HCT116 (cell line): ENCODE results near the gene GMIP. TPM values are rescaled to one million over a fixed set of nuclear protein-coding genes. Genes with fewer than 3 reads are reported as not detected.

Experiments used
- ATAC-seq: fragments of 200-7000 bp; cut with Tn5 transposase; 2 replicates; pipeline ENCODE4 v1.9.1; 2020; ENCODE audit warnings: mild to moderate bottlenecking, moderate library complexity
- BruUV-seq: library from RNA; stranded (reverse); fragments of 400-500 nt; replicated peaks from 2 replicates; lab custom pipeline; 2021; lab: Mats Ljungman, UMichigan
- CTCF ChIA-PET: fragments of 300-600 bp; sonication (Branson Sonifier 250); formaldehyde crosslinking; loops from one replicate; lab custom pipeline; 2021; ENCODE audit warnings: antibody characterized with exemption; lab: Charles Lee
- POLR2A ChIA-PET: fragments of 300-600, 350-600 bp; sonication (Branson Sonifier 250); formaldehyde crosslinking; loops from one replicate; lab custom pipeline; 2021; ENCODE audit warnings: antibody characterized with exemption; lab: Charles Lee
- RAD21 ChIA-PET, 2 experiments: fragments of 300-600 bp; sonication (Branson Sonifier 250); formaldehyde crosslinking; loops; one replicate each; lab custom pipeline; 2023; ENCODE audit warnings: low total read pairs in 2 of 2; ENCODE audit not compliant: uncharacterized antibody in 2 of 2, unreplicated experiment in 2 of 2, low non-redundant PET in 1 of 2; lab: Charles Lee
- DNase-seq: peaks from one replicate; pipeline ENCODE4 v3.0.0-alpha.2; 2010; ENCODE audit warnings: low read depth, low spot score
- H2AFZ ChIP-seq: fragments of 200-600 bp; shearing (Covaris generic), sonication (generic); 2 replicates; pipeline ENCODE4 v1.6.1; 2017; ENCODE audit warnings: low read depth, mixed run types, mixed read lengths, antibody characterized with exemption, low read length; ENCODE audit not compliant: poor library complexity, severe bottlenecking
- H3K27ac ChIP-seq: 2 replicates; pipeline ENCODE4 v1.5.1; 2012; ENCODE audit warnings: low read depth, low read length
- H3K27me3 ChIP-seq: fragments of 200-600 bp; sonication (generic); 2 replicates; pipeline ENCODE4 v1.6.1; 2016; ENCODE audit warnings: mixed run types, low read length, mixed read lengths; ENCODE audit not compliant: insufficient read depth
- H3K36me3 ChIP-seq, 2 experiments: fragments of 200-500 bp in 1 of 2; fragments of 200-600 bp in 1 of 2; sonication (Bioruptor generic) in 1 of 2; sonication (generic) in 1 of 2; 2 replicates each; pipeline versions ENCODE4 v1.5.1 to v1.6.1; 2014 to 2016; ENCODE audit warnings: low read length in 2 of 2, inconsistent platforms in 1 of 2, mixed read lengths in 1 of 2, mixed run types in 1 of 2; ENCODE audit not compliant: insufficient read depth in 2 of 2, control insufficient read depth in 1 of 2
- H3K4me1 ChIP-seq, 2 experiments: fragments of 200-600 bp in 1 of 2; sonication (generic) in 1 of 2; 2 replicates each; pipeline versions ENCODE4 v1.5.1 to v1.6.1; 2012 to 2017; ENCODE audit warnings: low read length in 2 of 2, inconsistent platforms in 1 of 2, mild to moderate bottlenecking in 1 of 2, mixed read lengths in 1 of 2, mixed run types in 1 of 2, moderate library complexity in 1 of 2; ENCODE audit not compliant: insufficient read depth in 2 of 2, control insufficient read depth in 1 of 2
- H3K4me2 ChIP-seq: fragments of 200-600 bp; sonication (generic); 2 replicates; pipeline ENCODE4 v1.6.1; 2017; ENCODE audit warnings: mixed run types, low read length, mixed read lengths
- H3K4me3 ChIP-seq, 2 experiments: fragments of 200-600 bp in 1 of 2; sonication (generic) in 1 of 2; replicated peaks in 1 of 2; 2 replicates each; pipeline ENCODE4 v1.5.1; 2011 to 2016; ENCODE audit warnings: low read length in 2 of 2, control low read depth in 1 of 2, low read depth in 1 of 2, mild to moderate bottlenecking in 1 of 2, mixed read lengths in 1 of 2, mixed run types in 1 of 2
- H3K79me2 ChIP-seq: fragments of 200-600 bp; sonication (generic); 2 replicates; pipeline ENCODE4 v1.6.1; 2017; ENCODE audit warnings: mild to moderate bottlenecking, mixed run types, low read length, moderate library complexity, mixed read lengths; ENCODE audit not compliant: insufficient read depth
- H3K9ac ChIP-seq: fragments of 200-600 bp; sonication (generic); 2 replicates; pipeline ENCODE4 v1.6.1; 2016; ENCODE audit warnings: low read length, mixed read lengths
- H3K9me2 ChIP-seq: fragments of 200-600 bp; sonication (generic), shearing (Covaris generic); 2 replicates; pipeline ENCODE4 v1.6.1; 2017; ENCODE audit warnings: mixed run types, mild to moderate bottlenecking, moderate library complexity; ENCODE audit not compliant: insufficient read depth
- H3K9me3 ChIP-seq, 2 experiments: fragments of 200-500 bp in 1 of 2; fragments of 200-600 bp in 1 of 2; sonication (Bioruptor generic) in 1 of 2; sonication (generic) in 1 of 2; 2 replicates each; pipeline ENCODE4 v1.6.1; 2014 to 2017; ENCODE audit warnings: low read length in 2 of 2, mixed read lengths in 2 of 2, inconsistent platforms in 1 of 2, low read depth in 1 of 2, mild to moderate bottlenecking in 1 of 2, mixed run types in 1 of 2, moderate library complexity in 1 of 2; ENCODE audit not compliant: control insufficient read depth in 1 of 2, insufficient read depth in 1 of 2
- H4K20me1 ChIP-seq: fragments of 200-600 bp; sonication (generic), shearing (Covaris generic); 2 replicates; pipeline ENCODE4 v1.6.1; 2017; ENCODE audit warnings: mixed run types, mild to moderate bottlenecking, moderate library complexity; ENCODE audit not compliant: insufficient read depth
- ATF3 ChIP-seq: IDR thresholded peaks from 2 replicates; pipeline ENCODE4 v1.6.1; 2012
- CTCF ChIP-seq, 3 experiments: fragments of 200-600 bp in 1 of 3; sonication (generic) in 1 of 3; IDR thresholded peaks in 2 of 3; conservative IDR thresholded peaks in 1 of 3; 2 replicates each; pipeline ENCODE4 v1.5.1; 2012 to 2017; ENCODE audit warnings: low read depth in 2 of 3, low read length in 2 of 3, antibody characterized with exemption in 1 of 3, borderline replicate concordance in 1 of 3, control low read depth in 1 of 3, mild to moderate bottlenecking in 1 of 3, mixed read lengths in 1 of 3, mixed run types in 1 of 3, moderate library complexity in 1 of 3; ENCODE audit not compliant: insufficient read depth in 1 of 3
- ELF1 ChIP-seq: IDR thresholded peaks from 2 replicates; pipeline ENCODE4 v1.6.1; 2012; ENCODE audit warnings: low read depth, borderline replicate concordance
- EZH2 ChIP-seq: fragments of 200-600 bp; sonication (generic); IDR thresholded peaks from 2 replicates; pipeline ENCODE4 v1.6.1; 2017; ENCODE audit warnings: antibody characterized with exemption, mixed run types
- POLR2A ChIP-seq: IDR thresholded peaks from 2 replicates; pipeline ENCODE4 v1.7.0; 2011; ENCODE audit warnings: borderline replicate concordance; ENCODE audit not compliant: insufficient read depth, insufficient read length; ENCODE audit errors: extremely low read depth
- POLR2AphosphoS5 ChIP-seq: IDR thresholded peaks from 2 replicates; pipeline ENCODE4 v1.6.1; 2011; ENCODE audit warnings: mild to moderate bottlenecking, low read depth, low read length, moderate library complexity
- REST ChIP-seq: IDR thresholded peaks from 2 replicates; pipeline ENCODE4 v1.6.1; 2012; ENCODE audit warnings: low read depth
- SP1 ChIP-seq: IDR thresholded peaks from 2 replicates; pipeline ENCODE4 v1.6.1; 2012; ENCODE audit warnings: low read depth
- ZBTB33 ChIP-seq: IDR thresholded peaks from 2 replicates; pipeline ENCODE4 v1.6.1; 2011; ENCODE audit warnings: mild to moderate bottlenecking, low read length, moderate library complexity; ENCODE audit not compliant: insufficient replicate concordance; ENCODE audit errors: extremely low read depth
- intact Hi-C: fragments of 100-400 bp; cut with micrococcal nuclease; formaldehyde crosslinking; loops from 2 replicates; pipeline ENCODE4 v1.10.0; 2022
- total RNA-seq: library from RNA; stranded (reverse); gene quantifications from one replicate; pipeline ENCODE4 v1.2.1, GENCODE V29; 2021; ENCODE audit not compliant: unreplicated experiment

Gene GMIP
- total RNA-seq, 1 experiment from 2014 or later: 16.3 TPM

- Histone ChIP-seq H3K36me3 (0 out of 4 replicates have a peak, but pooled peaks cover 0 to 2% of the 10 kb centered on the region in 2 experiments), H3K27me3 (no peaks in the 10 kb centered on the region), H2AFZ (no peak overlapping the region), H3K27ac (no peak overlapping the region), H3K4me3 (no peak overlapping the region), H3K9ac (no peak overlapping the region), H3K4me1 (peaks cover 9 to 25% of the 10 kb centered on the region in 2 experiments), H3K9me2 (no peaks in the 10 kb centered on the region), H3K4me2 (no peak overlapping the region), H3K9me3 (no peaks in the 10 kb centered on the region), H4K20me1 (no peaks in the 10 kb centered on the region), H3K79me2 (no peaks in the 10 kb centered on the region)
- ATAC-seq (no peak), DNase-seq (no peak)
- BruUV-seq: no TSS peak
- intact Hi-C loops: no loop called here
- TF ChIP-seq EZH2: no peak
- no peak for TF ChIP-seq POLR2A
- no peak for TF ChIP-seq SP1
- TF ChIP-seq ZBTB33: no peak
- TF ChIP-seq POLR2AphosphoS5: no peak
- TF ChIP-seq ATF3: no peak
- TF ChIP-seq REST: no peak
- TF ChIP-seq ELF1: no peak
- no peak for TF ChIP-seq CTCF (IDR thresholded peaks at IDR 0.05 in 2 of 3, conservative IDR thresholded peaks at IDR 0.05 in 1 of 3; ENCODE audit: borderline replicate concordance in 1 of 3, insufficient read depth in 1 of 3, low read depth in 2 of 3, low read length in 2 of 3)
- CTCF ChIA-PET: no interaction called here
- RAD21 ChIA-PET: no interaction called here
- POLR2A ChIA-PET: no interaction called here
Measured at GRCh38 chr19:19587771-19588170, 55.7 kb downstream of the GMIP start.
